Breast epithelium (tissue), 3 donors: Measurements from ENCODE around the gene IQSEC3.

Source experiments
- POLR2AphosphoS5 ChIP-seq, 3 donors: sonication (generic); formaldehyde crosslinking; IDR thresholded peaks; one replicate each; pipeline ENCODE4 v1.6.1; 2017; ENCODE audit warnings: antibody characterized with exemption in 3 of 3
- TF ChIP-seq, protein P1 (sequence below), 3 donors: fragments of 450-650 bp; IDR thresholded peaks; one replicate each; pipeline ENCODE4 v1.5.1; 2016 to 2017; ENCODE audit warnings: antibody characterized with exemption in 3 of 3, mild to moderate bottlenecking in 3 of 3, moderate library complexity in 3 of 3

GRCh38 chr12:226401-226800 lies 159.8 kb downstream of the IQSEC3 start:
- TF ChIP-seq POLR2AphosphoS5 (IDR thresholded peaks at IDR 0.05): no peak
- TF ChIP-seq, protein P1, sequence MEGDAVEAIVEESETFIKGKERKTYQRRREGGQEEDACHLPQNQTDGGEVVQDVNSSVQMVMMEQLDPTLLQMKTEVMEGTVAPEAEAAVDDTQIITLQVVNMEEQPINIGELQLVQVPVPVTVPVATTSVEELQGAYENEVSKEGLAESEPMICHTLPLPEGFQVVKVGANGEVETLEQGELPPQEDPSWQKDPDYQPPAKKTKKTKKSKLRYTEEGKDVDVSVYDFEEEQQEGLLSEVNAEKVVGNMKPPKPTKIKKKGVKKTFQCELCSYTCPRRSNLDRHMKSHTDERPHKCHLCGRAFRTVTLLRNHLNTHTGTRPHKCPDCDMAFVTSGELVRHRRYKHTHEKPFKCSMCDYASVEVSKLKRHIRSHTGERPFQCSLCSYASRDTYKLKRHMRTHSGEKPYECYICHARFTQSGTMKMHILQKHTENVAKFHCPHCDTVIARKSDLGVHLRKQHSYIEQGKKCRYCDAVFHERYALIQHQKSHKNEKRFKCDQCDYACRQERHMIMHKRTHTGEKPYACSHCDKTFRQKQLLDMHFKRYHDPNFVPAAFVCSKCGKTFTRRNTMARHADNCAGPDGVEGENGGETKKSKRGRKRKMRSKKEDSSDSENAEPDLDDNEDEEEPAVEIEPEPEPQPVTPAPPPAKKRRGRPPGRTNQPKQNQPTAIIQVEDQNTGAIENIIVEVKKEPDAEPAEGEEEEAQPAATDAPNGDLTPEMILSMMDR (IDR thresholded peaks at IDR 0.05): no peak
